Fibroblast of skin of back (primary cell): ENCODE measurements around the gene TSEN15.

ENCODE experiments used
- DNase-seq: peaks from one replicate; pipeline ENCODE4 v3.0.0-alpha.2; 2013

The TSEN15 gene

DNA sequence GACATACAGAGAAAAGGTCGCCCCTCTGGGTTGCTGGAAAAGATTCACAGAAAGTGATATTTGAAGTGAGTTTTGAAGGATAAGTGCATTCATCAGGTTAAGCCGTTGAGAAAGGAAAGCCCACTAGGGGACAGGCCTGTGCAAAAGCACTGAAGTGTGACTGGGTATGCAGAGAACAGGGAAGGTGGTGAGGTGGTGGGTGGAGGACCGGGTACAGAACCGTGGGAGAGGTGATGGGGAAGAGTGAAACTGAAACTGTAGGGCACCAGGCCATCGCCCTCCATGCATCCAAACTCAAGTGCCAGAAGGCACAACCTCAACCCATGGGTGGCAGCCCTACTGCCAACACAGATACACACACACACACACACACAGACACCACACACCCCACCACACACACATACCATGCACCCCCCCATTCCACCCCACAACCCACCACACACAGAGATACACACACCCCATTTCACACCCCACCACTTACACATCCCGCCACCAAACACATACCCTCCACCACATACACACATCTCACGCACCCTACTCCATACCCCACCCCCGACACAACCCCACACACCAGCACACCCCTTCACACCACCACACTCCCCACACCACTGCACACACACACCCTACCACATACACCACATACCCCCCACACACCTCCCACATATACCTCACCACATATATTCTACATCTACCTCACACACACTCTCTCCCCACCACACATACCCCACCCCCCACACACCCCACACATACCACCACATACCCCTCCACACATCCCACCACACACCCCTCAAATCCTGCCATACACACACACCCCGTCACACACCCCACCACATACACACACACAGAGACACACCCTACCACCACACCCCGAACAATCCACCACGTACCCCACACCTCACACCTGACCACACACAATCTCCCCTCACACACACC, 59.0 kb downstream of the TSEN15 start:
- DNase-seq = no peak

- DNase-seq = no peak
These were observed 60.8 kb downstream of the TSEN15 start for GRCh38 chr1:184112176-184112948.

DNA sequence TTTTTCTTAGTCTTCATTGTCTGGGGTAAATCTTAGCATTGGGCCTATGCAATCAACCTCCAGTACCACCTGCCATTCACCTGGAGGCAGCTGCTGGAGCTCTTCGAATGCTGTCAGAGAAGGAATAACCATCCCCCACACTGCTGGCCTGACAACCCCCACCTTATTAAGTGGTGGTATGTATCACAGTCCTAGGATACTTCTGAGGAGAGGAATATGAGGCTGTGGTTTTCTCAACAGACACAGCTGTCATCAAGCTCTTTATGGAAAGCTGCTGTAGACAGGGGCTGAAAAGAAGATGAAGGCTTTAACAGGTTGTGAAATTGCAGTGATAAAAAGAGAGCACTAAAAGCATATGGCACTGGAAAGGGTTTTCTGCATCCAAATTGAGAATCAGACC, 61.7 kb downstream of the TSEN15 start:
- peak; percentile 8 for DNase-seq

DNA sequence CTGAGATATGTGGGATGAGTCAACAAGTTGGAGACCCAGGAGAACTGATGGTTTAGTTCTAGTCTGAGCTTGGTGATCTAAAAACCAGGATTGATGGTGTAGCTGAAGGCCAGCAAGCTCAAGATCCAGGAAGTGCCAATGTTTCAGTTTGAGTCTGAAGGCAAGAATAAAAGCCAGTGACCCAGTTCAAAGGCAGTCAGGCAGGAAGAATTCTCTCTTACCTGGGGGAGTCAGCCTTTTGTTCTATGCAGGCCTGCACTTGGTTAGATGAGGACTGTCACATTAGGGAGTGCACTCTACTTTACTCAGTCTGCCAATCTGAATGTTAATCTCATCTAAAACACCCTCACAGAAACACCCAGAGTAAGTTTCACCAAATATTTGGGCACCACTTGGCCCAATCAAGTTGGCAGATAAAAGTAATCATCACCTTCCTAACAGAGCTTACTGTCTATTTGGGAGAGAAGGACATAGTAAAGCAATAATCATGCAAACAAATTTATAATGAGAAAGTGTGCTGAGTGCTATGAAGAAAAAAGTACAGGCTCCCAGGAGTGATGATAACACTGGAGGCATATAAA, 63.4 kb downstream of the TSEN15 start:
- no peak for DNase-seq

DNA sequence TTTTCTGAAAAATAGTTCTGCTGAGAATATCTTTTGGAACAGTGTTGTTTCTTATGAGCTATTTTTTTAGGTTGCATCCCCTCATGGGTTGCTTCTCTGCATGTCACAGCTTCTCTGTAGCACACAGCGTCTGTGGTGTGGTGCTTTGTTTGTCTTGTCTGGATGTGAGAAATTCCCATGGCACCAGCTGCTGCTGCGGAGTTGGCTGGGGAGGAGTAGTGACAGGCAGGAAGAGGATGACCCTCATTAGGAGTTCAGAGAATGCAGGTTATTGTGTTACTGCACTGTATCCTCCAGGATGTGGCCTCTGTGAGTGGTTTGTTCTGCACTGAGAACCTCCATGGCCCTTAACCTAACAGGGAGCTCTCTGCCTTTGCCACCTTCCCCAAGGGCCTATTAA, 64.8 kb downstream of the TSEN15 start:
- DNase-seq = peak; percentile 24

DNA sequence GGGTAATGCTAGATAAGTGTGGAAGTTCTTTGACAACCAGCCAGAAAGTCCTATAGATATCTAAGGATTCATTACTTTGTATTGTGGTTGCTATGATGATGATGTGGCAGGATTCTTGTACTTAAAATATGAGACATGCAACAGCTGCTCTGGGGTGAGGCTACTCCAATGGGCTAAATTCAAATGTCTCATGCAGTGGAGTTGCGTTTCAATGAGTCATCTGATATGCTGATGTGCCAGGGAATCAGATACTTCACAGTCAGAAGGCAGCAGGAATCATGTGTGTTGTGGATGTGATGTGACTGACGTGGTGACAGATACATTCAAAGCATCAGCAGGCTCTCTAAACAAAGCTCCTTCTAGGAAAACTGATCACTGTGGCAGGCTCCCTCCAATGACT, 66.5 kb downstream of the TSEN15 start:
- DNase-seq = peak; percentile 97
